A549 (cell line): ENCODE measurements around the gene SDSL. TPM values are rescaled to one million over a fixed set of nuclear protein-coding genes. Genes with fewer than 3 reads are reported as not detected.
A peak's percentile ranks its signal among the peaks of the same experiment; 100 is the strongest.

Source experiments
- ATAC-seq, 2 experiments: fragments of 200-7000 bp in 1 of 2; fragments of >200 bp in 1 of 2; cut with Nextera tagmentation in 1 of 2; cut with Tn5 transposase in 1 of 2; 3 replicates each; pipeline versions ENCODE4 v1.8.0 to v1.9.1; 2018 to 2020; ENCODE audit warnings: mild to moderate bottlenecking in 1 of 2, moderate library complexity in 1 of 2
- CTCF ChIA-PET: fragments of 300-600 bp; sonication (Branson Sonifier 250); formaldehyde crosslinking; extraction: SDS; loops from one replicate; lab custom pipeline; 2021; ENCODE audit warnings: antibody characterized with exemption, inconsistent platforms; lab: Yijun Ruan, JAX
- POLR2A ChIA-PET: fragments of 350-600 bp; formaldehyde crosslinking; extraction: SDS; loops from one replicate; lab custom pipeline; 2021; ENCODE audit warnings: antibody characterized with exemption, inconsistent platforms; lab: Yijun Ruan, JAX
- DNase-seq, 2 experiments: peaks; one replicate each; pipeline versions ENCODE4 v3.0.0 to v3.0.0-alpha.2; 2011 to 2016; ENCODE audit warnings: low read depth in 1 of 2, low spot score in 1 of 2
- FAIRE-seq: peaks from 2 replicates; lab custom pipeline; 2011; peaks lifted over from hg19 to GRCh38; lab: Jason Lieb, UNC
- H3K27ac ChIP-seq, 2 experiments: fragments of >200 bp; sonication (Bioruptor Twin); formaldehyde crosslinking; 3 replicates each; pipeline ENCODE4 v1.5.1; 2016 to 2017
- H3K4me1 ChIP-seq: fragments of >200 bp; sonication (Bioruptor Twin); formaldehyde crosslinking; 3 replicates; pipeline ENCODE4 v1.6.1; 2016
- H3K4me2 ChIP-seq: fragments of >200 bp; sonication (Bioruptor Twin); formaldehyde crosslinking; 3 replicates; pipeline ENCODE4 v1.6.1; 2016
- H3K4me3 ChIP-seq: fragments of >200 bp; sonication (Bioruptor Twin); formaldehyde crosslinking; 3 replicates; pipeline ENCODE4 v1.5.1; 2016
- H3K9me3 ChIP-seq: fragments of >200 bp; sonication (Bioruptor Twin); formaldehyde crosslinking; 3 replicates; pipeline ENCODE4 v1.6.1; 2016
- ATOH8 ChIP-seq: fragments of 250-450 bp; sonication (Bioruptor Pico); IDR thresholded peaks from 2 replicates; pipeline ENCODE4 v1.5.0; 2020; ENCODE audit warnings: low read depth, mild to moderate bottlenecking, moderate library complexity
- CBX2 ChIP-seq: fragments of 200-600 bp; sonication (generic); IDR thresholded peaks from 2 replicates; pipeline ENCODE4 v1.6.1; 2016; ENCODE audit warnings: low read depth, mild to moderate bottlenecking, borderline replicate concordance
- CBX8 ChIP-seq: fragments of 200-600 bp; sonication (generic); IDR thresholded peaks from 2 replicates; pipeline ENCODE4 v1.6.1; 2016
- CEBPB ChIP-seq, 2 experiments: fragments of >200 bp in 1 of 2; sonication (Bioruptor Twin) in 1 of 2; formaldehyde crosslinking in 1 of 2; IDR thresholded peaks; 2 replicates each; pipeline ENCODE4 v1.6.1; 2012 to 2016
- EHF ChIP-seq: fragments of 250-450 bp; sonication (Bioruptor Pico); IDR thresholded peaks from 2 replicates; pipeline ENCODE4 v1.5.0; 2020; ENCODE audit warnings: mild to moderate bottlenecking
- FOSL2 ChIP-seq, 2 experiments: fragments of 450-650 bp in 1 of 2; fragments of >200 bp in 1 of 2; sonication (Bioruptor Twin) in 1 of 2; formaldehyde crosslinking; IDR thresholded peaks; 2 replicates each; pipeline versions ENCODE4 v1.5.0 to v1.6.1; 2016 to 2020; ENCODE audit warnings: mild to moderate bottlenecking in 1 of 2, moderate library complexity in 1 of 2
- GATA3 ChIP-seq: IDR thresholded peaks from 2 replicates; pipeline ENCODE4 v1.6.1; 2012; ENCODE audit warnings: borderline replicate concordance
- HEYL ChIP-seq: fragments of 250-450 bp; sonication (Bioruptor Pico); IDR thresholded peaks from 2 replicates; pipeline ENCODE4 v1.8.0; 2021; ENCODE audit warnings: mild to moderate bottlenecking, moderate library complexity
- HOXA7 ChIP-seq: fragments of 250-450 bp; sonication (Bioruptor Pico); IDR thresholded peaks from 2 replicates; pipeline ENCODE4 v1.5.0; 2020; ENCODE audit warnings: mild to moderate bottlenecking, moderate library complexity
- HOXB13 ChIP-seq: fragments of 250-450 bp; sonication (Bioruptor Pico); IDR thresholded peaks from 2 replicates; pipeline ENCODE4 v1.5.0; 2020; ENCODE audit warnings: low read depth, mild to moderate bottlenecking, moderate library complexity
- JUNB ChIP-seq: fragments of >200 bp; sonication (Bioruptor Twin); formaldehyde crosslinking; IDR thresholded peaks from 2 replicates; pipeline ENCODE4 v1.6.1; 2016
- KDM5A ChIP-seq: fragments of 200-600 bp; sonication (generic); IDR thresholded peaks from 2 replicates; pipeline ENCODE4 v1.6.1; 2016; ENCODE audit warnings: antibody characterized with exemption, mild to moderate bottlenecking
- MAX ChIP-seq: IDR thresholded peaks from 2 replicates; pipeline ENCODE4 v1.6.1; 2012
- NR3C1 ChIP-seq: fragments of >200 bp; sonication (Bioruptor Twin); formaldehyde crosslinking; IDR thresholded peaks from 3 replicates; pipeline ENCODE4 v1.6.1; 2017
- PBX3 ChIP-seq: IDR thresholded peaks from 2 replicates; pipeline ENCODE4 v1.6.1; 2012
- POLR2AphosphoS2 ChIP-seq: conservative IDR thresholded peaks from 2 replicates; pipeline ENCODE4 v1.6.1; 2012; ENCODE audit warnings: low read length, improper control_type of control experiment, inconsistent platforms
- RARB ChIP-seq: fragments of 250-450 bp; sonication (Bioruptor Pico); IDR thresholded peaks from 2 replicates; pipeline ENCODE4 v1.8.0; 2021; ENCODE audit warnings: mild to moderate bottlenecking, moderate library complexity
- REST ChIP-seq: fragments of 200-600 bp; sonication (generic); IDR thresholded peaks from 2 replicates; pipeline ENCODE4 v1.6.1; 2016; ENCODE audit warnings: antibody characterized with exemption, mild to moderate bottlenecking, moderate library complexity
- RFX5 ChIP-seq: fragments of 450-650 bp; IDR thresholded peaks from 2 replicates; pipeline ENCODE4 v1.7.1; 2014; ENCODE audit warnings: antibody characterized with exemption, mild to moderate bottlenecking, moderate library complexity
- SREBF2 ChIP-seq: fragments of 450-650 bp; IDR thresholded peaks from 2 replicates; pipeline ENCODE4 v1.6.1; 2014; ENCODE audit warnings: mild to moderate bottlenecking, moderate library complexity
- ZC3H11A ChIP-seq: fragments of 450-650 bp; IDR thresholded peaks from 2 replicates; pipeline ENCODE4 v1.6.1; 2014; ENCODE audit warnings: antibody characterized with exemption, mild to moderate bottlenecking
- WGBS: methylation state at CpG from one replicate; pipeline ENCODE4 v1.1.6; 2017; ENCODE audit errors: missing lambda C conversion rate; 5-methylcytosine and 5-hydroxymethylcytosine counted together
- polyA plus RNA-seq, 4 experiments: library from polyadenylated mRNA; depleted of rRNA in 3 of 4; stranded (reverse); fragments of >200 nt; fragmentation: RNase III in 1 of 4; extraction: RNeasy Plus Mini Kit Qiagen cat#74134 plus additional on column Dnase treatment in 1 of 4; gene quantifications; 2 replicates in 3 of 4; 3 replicates in 1 of 4; pipeline ENCODE4 v1.2.3, GENCODE V29; 2011 to 2017

The SDSL gene
- polyA plus RNA-seq, 2 of the 4 experiments (the other 2 are of a cell fraction) = 21.0 to 26.7 TPM

DNA sequence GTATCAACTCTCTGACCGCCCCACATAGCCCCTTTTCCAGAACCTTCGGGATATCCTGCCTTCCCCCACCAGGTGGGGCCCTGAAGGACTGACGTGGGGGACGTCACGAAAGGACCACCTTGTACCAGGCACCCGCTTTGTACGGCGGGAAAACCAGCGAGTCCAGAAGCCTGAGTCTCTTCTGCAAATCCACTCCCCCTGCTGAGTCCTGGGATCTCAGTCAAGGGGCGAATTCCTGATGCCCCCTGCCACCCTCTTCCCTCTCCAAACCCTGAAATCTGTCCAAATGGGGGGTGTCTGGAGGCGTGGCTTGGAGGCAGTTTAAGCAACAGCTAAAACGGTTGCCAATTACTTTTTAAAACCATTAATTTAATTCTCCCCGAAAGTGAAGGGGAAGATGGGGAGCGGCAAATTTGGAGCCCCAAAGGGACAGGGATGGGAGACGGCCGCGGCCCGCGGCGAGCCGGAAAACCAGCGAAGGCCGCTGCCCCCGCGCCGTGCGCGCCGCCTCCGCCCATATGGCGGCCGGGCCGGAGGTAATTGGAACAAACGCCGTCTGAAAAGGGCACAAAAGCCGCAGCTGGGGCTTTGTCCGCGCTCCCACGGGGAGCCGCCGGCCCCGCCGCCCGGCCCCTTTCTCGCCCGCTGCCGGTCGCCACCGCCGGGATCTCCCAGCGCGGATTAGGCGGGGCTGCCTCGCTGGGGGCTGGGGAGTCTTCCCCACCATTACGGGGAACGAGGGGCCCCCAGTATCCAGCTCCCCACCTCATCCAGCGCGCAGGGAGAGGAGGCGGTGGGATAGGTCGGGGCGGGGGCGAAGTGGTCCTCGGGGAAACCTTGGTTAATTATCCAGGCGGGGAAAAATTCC lies 42.9 kb downstream of the SDSL start:
- ChIA-PET POLR2A (no interaction called here), CTCF (interaction anchor here (0.7 to 1.6 kb wide), 4 partner anchors 9 to 447 kb away, joined by 3 to 4 read pairs (median 4); no protein-coding TSS in a partner anchor)
- Histone ChIP-seq H3K27ac (0 out of 6 replicates have a peak overlapping the region, but pooled peaks of 1 of the 2 experiments have one; percentile 22), H3K4me3 (peak overlapping the region; percentile 32), H3K4me2 (peak overlapping the region; percentile 77)
- WGBS = 6% methylated on average over 40 of the region's 64 CpGs
- TF ChIP-seq CBX8 (peak; percentile 31; the same call in 1 of the 2 replicates), POLR2AphosphoS2 (no peak), HOXA7 (CRISPR knock-in tag) (no peak), ZC3H11A (no peak), MAX (0 out of 2 replicates have a peak, but pooled peaks have one; percentile 7)
- TF ChIP-seq, all 56 proteins: peak for 2
- Histone ChIP-seq H3K4me1 (peaks cover 30% of the 10 kb centered on the region), H3K9me3 (no peaks in the 10 kb centered on the region)
- no peak for ATAC-seq
- FAIRE-seq = no peak
- DNase-seq = no peak

DNA sequence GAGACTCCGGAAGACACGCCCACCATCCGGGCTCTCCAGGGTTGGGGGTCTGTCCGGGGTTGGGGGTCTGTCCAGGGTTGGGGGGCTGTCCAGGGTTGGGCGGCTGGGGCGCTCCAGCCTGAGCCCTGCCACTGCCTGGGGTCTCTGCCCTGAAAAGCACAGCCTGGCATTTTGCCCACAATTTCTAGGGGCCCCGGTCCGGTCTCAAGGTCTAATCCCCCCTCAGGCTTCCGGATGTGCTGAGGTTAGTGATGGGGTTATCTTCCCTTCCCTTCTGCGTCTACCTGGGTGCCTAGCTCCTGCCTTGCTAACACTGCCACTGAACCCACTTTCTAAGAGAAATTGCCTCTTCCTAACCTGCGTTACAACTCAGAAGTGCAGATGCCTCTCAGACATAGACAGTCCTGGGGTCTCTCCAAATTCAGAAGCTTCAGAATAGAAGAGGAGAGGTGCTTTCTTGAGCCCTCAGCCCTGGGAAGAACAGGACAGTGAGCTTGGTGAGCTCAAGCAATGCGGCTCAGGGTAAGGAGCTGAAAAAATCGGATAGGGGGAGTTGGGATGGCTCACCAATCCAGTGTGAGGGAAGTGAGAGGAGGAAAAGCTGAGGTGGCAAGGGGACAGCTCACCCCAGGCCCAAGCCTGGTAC lies 43.8 kb downstream of the SDSL start:
- DNase-seq (no peak), ATAC-seq (no peak; a peak in 1 of 6 replicates), FAIRE-seq (no peak)
- no peaks in the 10 kb centered on the region for H3K9me3 ChIP-seq
- H3K27ac ChIP-seq = no peak overlapping the region
- POLR2A ChIA-PET = no interaction called here
- TF ChIP-seq GATA3 (no peak), PBX3 (no peak), RARB (CRISPR knock-in tag) (no peak), REST (no peak), CBX2 (no peak), HEYL (CRISPR knock-in tag) (no peak), FOSL2 (IDR thresholded peaks at IDR 0.05) (no peak), FOSL2 (CRISPR knock-in tag; IDR thresholded peaks at IDR 0.05) (no peak), NR3C1 (no peak), HOXB13 (CRISPR knock-in tag) (no peak), POLR2AphosphoS2 (no peak), RFX5 (no peak), KDM5A (no peak), CEBPB (IDR thresholded peaks at IDR 0.05) (no peak), EHF (CRISPR knock-in tag) (no peak), SREBF2 (no peak), ATOH8 (CRISPR knock-in tag) (no peak), JUNB (no peak)
- peak overlapping the region; percentile 32 for H3K4me3 ChIP-seq
- WGBS = 16% methylated on average over 13 of the region's 13 CpGs
- peaks cover 30% of the 10 kb centered on the region for H3K4me1 ChIP-seq
- H3K4me2 ChIP-seq = peak overlapping the region; percentile 77
- CTCF ChIA-PET = interaction anchor here (0.6 to 1.6 kb wide), 2 partner anchors 268 to 446 kb away, joined by 3 to 4 read pairs; no protein-coding TSS in a partner anchor
